Inferior parietal cortex (tissue), 1 donor: ENCODE results near the gene LRRC28.

Experiments used
- DNase-seq: peaks from one replicate; pipeline ENCODE4 v3.0.0-alpha.2; 2016; ENCODE audit errors: extremely low spot score

LRRC28 gene

GRCh38 chr15:99435113-99435695 lies 183.9 kb downstream of the LRRC28 start:
- DNase-seq, result no peak

- DNase-seq, result no peak
These were observed 184.7 kb downstream of the LRRC28 start for GRCh38 chr15:99435877-99436541.

- no peak for DNase-seq
These were observed 185.4 kb downstream of the LRRC28 start for GRCh38 chr15:99436542-99437314.

- DNase-seq, result no peak
These were observed 186.3 kb downstream of the LRRC28 start for GRCh38 chr15:99437315-99438223.

GRCh38 chr15:99438224-99438585 lies 186.9 kb downstream of the LRRC28 start:
- DNase-seq, result no peak

GRCh38 chr15:99438691-99439523 lies 187.6 kb downstream of the LRRC28 start:
- DNase-seq, result no peak

GRCh38 chr15:99439524-99439835 lies 188.2 kb downstream of the LRRC28 start:
- no peak for DNase-seq

GRCh38 chr15:99440029-99440428 lies 188.7 kb downstream of the LRRC28 start:
- no peak for DNase-seq
